Endothelial cell of umbilical vein (primary cell): Measurements from ENCODE around the gene MALRD1. TPM values are rescaled to one million over a fixed set of nuclear protein-coding genes. Genes with fewer than 3 reads are reported as not detected.

Source experiments
- BruUV-seq: library from RNA; stranded (reverse); fragments of 400-500 nt; replicated peaks from 2 replicates; lab custom pipeline; 2021; lab: Mats Ljungman, UMichigan
- CTCF ChIA-PET: fragments of 300-600, 350-600 bp; sonication (Branson Sonifier 250); formaldehyde crosslinking; loops from one replicate; lab custom pipeline; 2021; ENCODE audit warnings: antibody characterized with exemption, inconsistent platforms; lab: Charles Lee
- POLR2A ChIA-PET: fragments of 300-600, 350-600 bp; sonication (Branson Sonifier 250); formaldehyde crosslinking; loops from one replicate; lab custom pipeline; 2021; ENCODE audit warnings: antibody characterized with exemption, inconsistent platforms; lab: Charles Lee
- DNase-seq: peaks from one replicate; pipeline ENCODE4 v3.0.0-alpha.2; 2011; ENCODE audit warnings: low read depth, low spot score
- FAIRE-seq: peaks from 2 replicates; lab custom pipeline; 2011; peaks lifted over from hg19 to GRCh38; lab: Jason Lieb, UNC
- H2AFZ ChIP-seq: 2 replicates; pipeline ENCODE4 v1.6.0; 2012; ENCODE audit warnings: low read depth, low read length, control low read depth, inconsistent platforms
- H3K27ac ChIP-seq: 2 replicates; pipeline ENCODE4 v1.5.1; 2011; ENCODE audit warnings: low read depth, mild to moderate bottlenecking, control low read depth, low read length, moderate library complexity; ENCODE audit not compliant: insufficient read depth
- H3K27me3 ChIP-seq, 2 experiments: 2 replicates each; pipeline versions ENCODE4 v1.6.0 to v1.6.1; 2011; ENCODE audit warnings: low read length in 2 of 2, mixed read lengths in 1 of 2; ENCODE audit not compliant: control insufficient read depth in 2 of 2, insufficient read depth in 2 of 2
- H3K36me3 ChIP-seq, 2 experiments: 2 replicates in 1 of 2; 3 replicates in 1 of 2; pipeline ENCODE4 v1.5.1; 2011; ENCODE audit warnings: low read length in 2 of 2, mild to moderate bottlenecking in 1 of 2, moderate library complexity in 1 of 2; ENCODE audit not compliant: control insufficient read depth in 2 of 2, insufficient read depth in 2 of 2; ENCODE audit errors: extremely low read depth in 1 of 2
- H3K4me1 ChIP-seq: 3 replicates; pipeline ENCODE4 v1.5.1; 2011; ENCODE audit warnings: mild to moderate bottlenecking, low read length; ENCODE audit not compliant: control insufficient read depth, insufficient read depth; ENCODE audit errors: extremely low read depth
- H3K4me2 ChIP-seq: 2 replicates; pipeline ENCODE4 v1.6.1; 2011; ENCODE audit warnings: low read length, control low read depth, mixed read lengths; ENCODE audit not compliant: insufficient read depth
- H3K4me3 ChIP-seq, 3 experiments: fragments of 200-600 bp in 1 of 3; sonication (generic), shearing (Covaris generic) in 1 of 3; replicated peaks in 1 of 3; 2 replicates each; pipeline ENCODE4 v1.5.1; 2011 to 2016; ENCODE audit warnings: control low read depth in 3 of 3, low read length in 3 of 3, mild to moderate bottlenecking in 2 of 3, inconsistent platforms in 1 of 3, low read depth in 1 of 3, moderate library complexity in 1 of 3; ENCODE audit not compliant: insufficient read depth in 1 of 3
- H3K79me2 ChIP-seq: 2 replicates; pipeline ENCODE4 v1.6.0; 2012; ENCODE audit warnings: low read length, inconsistent platforms; ENCODE audit not compliant: control insufficient read depth, insufficient read depth
- H3K9ac ChIP-seq: replicated peaks from 2 replicates; pipeline ENCODE3; 2011; ENCODE audit warnings: low read length, control low read depth; ENCODE audit not compliant: insufficient read depth; ENCODE audit errors: extremely low read depth
- H3K9me1 ChIP-seq: replicated peaks from 3 replicates; pipeline ENCODE4 v1.6.0; 2011; ENCODE audit warnings: mild to moderate bottlenecking, low read length; ENCODE audit not compliant: control insufficient read depth, insufficient read depth; ENCODE audit errors: extremely low read depth
- H3K9me3 ChIP-seq: replicated peaks from 2 replicates; pipeline ENCODE4 v1.5.1; 2012; ENCODE audit warnings: low read length, inconsistent platforms; ENCODE audit not compliant: control insufficient read depth, insufficient read depth
- H4K20me1 ChIP-seq: replicated peaks from 2 replicates; pipeline ENCODE3; 2011; ENCODE audit warnings: mild to moderate bottlenecking, low read length; ENCODE audit not compliant: control insufficient read depth, insufficient read depth; ENCODE audit errors: extremely low read depth
- CTCF ChIP-seq, 2 donors: IDR thresholded peaks; 1 replicate in 1 of 2; 2 replicates in 1 of 2; pipeline ENCODE4 v1.5.1; 2011; ENCODE audit warnings: low read length in 2 of 2, mild to moderate bottlenecking in 2 of 2, moderate library complexity in 2 of 2, control low read depth in 1 of 2, inconsistent platforms in 1 of 2, low read depth in 1 of 2; ENCODE audit not compliant: insufficient read depth in 1 of 2; ENCODE audit errors: extremely low read depth in 1 of 2
- EZH2 ChIP-seq: IDR thresholded peaks from 2 replicates; pipeline ENCODE4 v1.6.1; 2012; ENCODE audit warnings: borderline replicate concordance, low read depth, mild to moderate bottlenecking, moderate library complexity, low read length, inconsistent platforms; ENCODE audit not compliant: severe bottlenecking
- FOS ChIP-seq: IDR thresholded peaks from 2 replicates; pipeline ENCODE4 v1.6.1; 2011; ENCODE audit warnings: mild to moderate bottlenecking, low read length, moderate library complexity, borderline replicate concordance; ENCODE audit not compliant: insufficient read depth
- GATA2 ChIP-seq: IDR thresholded peaks from 2 replicates; pipeline ENCODE4 v1.7.0; 2011; ENCODE audit warnings: low read depth, mild to moderate bottlenecking, moderate library complexity, mixed read lengths, low read length; ENCODE audit not compliant: insufficient read length, insufficient read depth
- JUN ChIP-seq: IDR thresholded peaks from 2 replicates; pipeline ENCODE4 v1.6.1; 2011; ENCODE audit warnings: borderline replicate concordance, low read depth; ENCODE audit not compliant: insufficient read length, insufficient read depth
- MAX ChIP-seq: IDR thresholded peaks from 2 replicates; pipeline ENCODE4 v1.6.1; 2011; ENCODE audit not compliant: insufficient read depth, insufficient read length
- MYC ChIP-seq: IDR thresholded peaks from one replicate; pipeline ENCODE4 v1.6.1; 2011; ENCODE audit warnings: mild to moderate bottlenecking, low read depth, low read length
- POLR2A ChIP-seq: IDR thresholded peaks from 2 replicates; pipeline ENCODE4 v1.6.1; 2012; ENCODE audit warnings: low read depth, mild to moderate bottlenecking, control low read depth, low read length
- POLR2AphosphoS5 ChIP-seq: IDR thresholded peaks from 2 replicates; pipeline ENCODE4 v1.6.1; 2012; ENCODE audit warnings: low read depth, mild to moderate bottlenecking, control low read depth, low read length, moderate library complexity; ENCODE audit not compliant: insufficient read depth
- dilution Hi-C: fragments of 300-500 bp; cut with MboI; formaldehyde crosslinking; loops from one replicate; pipeline ENCODE4 v1.15.0; 2019; ENCODE audit warnings: low sequenced_read_pairs; ENCODE audit not compliant: extremely low pct_ligation_motif_present
- intact Hi-C: fragments of 100-400 bp; cut with micrococcal nuclease; formaldehyde crosslinking; loops from one replicate; pipeline ENCODE4 v1.10.0; 2022
- polyA plus RNA-seq, 4 experiments: library from polyadenylated mRNA; depleted of rRNA in 3 of 4; stranded (reverse) in 3 of 4; unstranded in 1 of 4; fragments of >200 nt; gene quantifications; 2 replicates each; pipeline versions ENCODE4 v1.2.1 to v1.2.3, GENCODE V29; 2011 to 2012; ENCODE audit warnings: missing spikeins in 1 of 4
- total RNA-seq: library from RNA; stranded (reverse); gene quantifications from 2 replicates; pipeline ENCODE4 v1.2.3, GENCODE V29; 2021

Gene MALRD1
- total and polyA plus RNA-seq, 2 donors (not counting 3 experiments of a cell fraction or from before 2014, with no cell fraction given), result not detected

GRCh38 chr10:19620811-19621210 lies 572.2 kb downstream of the MALRD1 start:
- H3K79me2 ChIP-seq, result no peaks in the 10 kb centered on the region
- no peaks in the 10 kb centered on the region for H3K9me1 ChIP-seq
- H3K4me1 ChIP-seq, result no peaks in the 10 kb centered on the region
- H2AFZ ChIP-seq, result no peak overlapping the region
- no peak overlapping the region for H3K9ac ChIP-seq
- dilution Hi-C loops (no loop called here), intact Hi-C loops (no loop called here)
- POLR2A ChIA-PET, result no interaction called here
- peaks cover 2% of the 10 kb centered on the region for H3K9me3 ChIP-seq
- no peaks in the 10 kb centered on the region for H3K36me3 ChIP-seq
- CTCF ChIA-PET, result no interaction called here
- no peak overlapping the region for H3K4me3 ChIP-seq
- no TSS peak for BruUV-seq
- H3K27ac ChIP-seq, result no peak overlapping the region
- FAIRE-seq (no peak), DNase-seq (no peak)
- H3K4me2 ChIP-seq, result no peak overlapping the region
- no peaks in the 10 kb centered on the region for H4K20me1 ChIP-seq
- H3K27me3 ChIP-seq, result no peaks in the 10 kb centered on the region
- TF ChIP-seq EZH2, result no peak
- no peak for TF ChIP-seq GATA2
- no peak for TF ChIP-seq POLR2AphosphoS5
- no peak for TF ChIP-seq FOS
- no peak for TF ChIP-seq MYC
- no peak for TF ChIP-seq MAX
- no peak for TF ChIP-seq CTCF (IDR thresholded peaks at IDR 0.05; ENCODE audit: extremely low read depth in 1 of 2, insufficient read depth in 1 of 2, low read depth in 1 of 2, low read length in 2 of 2)
- TF ChIP-seq POLR2A, result no peak
- no peak for TF ChIP-seq JUN
